HG02588 (cell line): ENCODE results near the gene METTL6.
"Not testable (repeated sequence)": the region's sequence is repeated elsewhere in the genome, so short reads cannot be mapped to it uniquely, and the experiment has no call there.

Experiments used
- ATAC-seq: cut with Tn5 transposase; IDR thresholded peaks from one replicate; pipeline ENCODE4 v1.9.1; 2021; ENCODE audit warnings: mild to moderate bottlenecking, moderate library complexity; ENCODE audit not compliant: unreplicated experiment

METTL6 gene

GRCh38 chr3:15375461-15376000, 51.8 kb downstream of the METTL6 start:
- no peak for ATAC-seq

GRCh38 chr3:15372918-15373317, 54.4 kb downstream of the METTL6 start:
- ATAC-seq = no peak

- no peak for ATAC-seq
Observed at GRCh38 chr3:15368561-15369135, 58.7 kb downstream of the METTL6 start.

- no peak for ATAC-seq
Observed at GRCh38 chr3:15367059-15367458, 60.3 kb downstream of the METTL6 start.

GRCh38 chr3:15364078-15364477, 63.3 kb downstream of the METTL6 start:
- ATAC-seq = not testable (repeated sequence)

GRCh38 chr3:15361494-15362214, 65.7 kb downstream of the METTL6 start:
- ATAC-seq = peak; percentile 68

GRCh38 chr3:15360788-15361493, 66.4 kb downstream of the METTL6 start:
- ATAC-seq = no peak
